GF-D8 (cell line): ENCODE measurements around the gene CLIP3.
"Not testable (repeated sequence)": the region's sequence is repeated elsewhere in the genome, so short reads cannot be mapped to it uniquely, and the experiment has no call there.

Experiments used
- DNase-seq: peaks from one replicate; lab custom pipeline; 2025; lab: John Stamatoyannopoulos, UW

Gene CLIP3

GRCh38 chr19:36006955-36007354, 25.7 kb downstream of the CLIP3 start:
- no peak for DNase-seq

GRCh38 chr19:36003284-36003683, 29.4 kb downstream of the CLIP3 start:
- no peak for DNase-seq

GRCh38 chr19:36001605-36002004, 31.1 kb downstream of the CLIP3 start:
- no peak for DNase-seq

DNA sequence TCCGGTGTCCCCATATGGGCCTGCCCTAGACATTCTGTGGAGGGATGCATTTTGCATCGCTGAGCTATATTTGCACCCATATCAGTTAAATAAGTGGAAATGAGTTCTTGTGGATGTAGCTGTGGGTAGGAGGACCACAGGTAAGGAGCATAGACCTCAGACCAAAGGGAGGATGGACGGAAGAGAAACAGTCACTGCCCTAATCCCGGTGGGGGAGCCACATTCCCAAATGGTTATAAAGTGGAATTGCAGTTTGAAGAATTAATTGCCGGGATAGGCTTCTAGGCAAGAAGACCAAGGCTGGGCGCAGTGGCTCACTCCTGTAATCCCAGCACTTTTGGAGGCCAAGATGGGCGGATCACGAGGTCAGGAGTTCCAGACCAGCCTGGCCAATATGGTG, 35.9 kb downstream of the CLIP3 start:
- DNase-seq, result no peak

- DNase-seq, result peak; percentile 89
Observed at GRCh38 chr19:35995048-35995993, 37.4 kb downstream of the CLIP3 start, which contains the start of gene SDHAF1. Gene SDHAF1 (plus strand): TSS chr19:35995188. CDS start chr19:35995275, 87 bp downstream.

GRCh38 chr19:35993923-35994598, 38.6 kb downstream of the CLIP3 start:
- peak; percentile 5 for DNase-seq

GRCh38 chr19:35992907-35993765, 39.5 kb downstream of the CLIP3 start:
- no peak for DNase-seq

DNA sequence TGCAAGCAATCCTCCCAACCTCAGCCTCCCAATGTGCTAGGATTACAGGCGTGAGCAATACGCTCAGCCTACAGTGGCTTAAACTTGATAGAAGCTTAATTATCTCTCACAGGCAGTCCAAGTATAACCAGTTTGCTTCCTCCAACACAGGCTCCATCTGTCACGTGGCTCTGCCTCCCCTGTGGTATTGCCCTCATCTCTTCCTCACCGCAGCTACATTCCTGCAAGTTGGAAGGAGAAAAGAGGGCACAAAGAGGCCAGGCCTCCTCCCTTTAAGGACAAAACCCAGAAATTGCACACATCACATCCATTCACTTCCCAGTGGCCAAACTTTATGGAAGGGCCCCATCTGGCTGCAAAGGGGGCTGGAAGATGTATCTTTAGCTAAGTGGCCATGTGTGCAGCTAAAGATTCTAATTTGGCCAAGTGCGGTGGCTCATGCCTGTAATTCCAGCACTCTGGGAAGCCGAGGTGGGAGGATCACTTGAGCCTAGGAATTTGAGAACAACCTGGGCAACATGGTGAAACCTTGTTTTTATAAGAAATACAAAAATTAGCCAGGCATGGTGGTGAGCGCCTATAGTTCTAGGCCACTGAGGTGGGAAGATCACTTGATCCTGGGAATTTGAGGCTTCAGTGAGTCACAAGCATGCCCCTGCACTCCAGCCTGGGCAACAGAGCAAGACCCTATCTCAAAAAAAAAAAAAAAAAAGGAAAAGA, 40.8 kb downstream of the CLIP3 start:
- DNase-seq, result no peak

DNA sequence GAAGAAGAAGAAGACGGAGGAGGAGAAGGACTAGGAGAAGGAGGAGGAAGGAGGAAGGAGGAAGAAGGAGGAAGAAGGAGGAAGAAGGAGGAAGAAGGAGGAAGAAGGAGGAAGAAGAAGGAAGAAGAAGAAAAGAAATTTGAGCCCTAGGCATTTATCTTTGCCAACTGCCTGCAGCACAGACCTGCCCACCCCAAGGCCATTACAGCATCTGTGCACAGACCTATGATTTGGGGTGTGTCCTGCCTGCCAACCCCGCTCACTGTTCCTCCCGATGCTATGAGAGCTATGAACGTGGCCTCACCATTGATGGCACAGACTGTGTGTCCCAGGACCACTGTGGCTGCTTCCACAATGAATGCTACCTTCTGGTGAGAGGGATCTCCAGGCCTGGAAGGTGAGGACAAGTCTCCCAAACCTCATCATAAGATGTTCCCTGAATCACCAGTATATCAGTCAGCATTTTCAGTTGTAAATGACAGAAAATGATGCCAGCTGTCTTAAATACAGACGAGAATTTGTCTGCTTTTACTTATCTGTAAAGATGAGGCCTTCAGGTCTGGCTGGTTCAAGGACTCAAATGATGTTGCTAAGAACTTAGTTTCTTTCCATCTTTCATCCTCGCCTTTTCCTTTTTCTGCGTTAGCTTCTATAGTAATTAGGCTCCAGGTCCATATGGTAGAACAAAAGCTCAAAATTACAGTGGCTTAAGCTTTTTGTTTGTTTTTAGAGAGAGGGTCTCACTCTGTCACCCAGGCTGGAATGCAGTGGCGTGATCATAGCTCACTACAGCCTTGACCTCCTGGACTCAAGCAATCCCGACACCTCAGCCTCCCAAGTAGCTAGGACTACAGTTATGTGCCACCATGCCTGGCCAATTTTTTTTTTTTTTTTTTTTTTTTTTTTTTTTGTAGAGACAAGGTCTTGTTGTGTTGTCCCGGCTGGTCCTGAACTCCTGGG, 41.6 kb downstream of the CLIP3 start:
- no peak for DNase-seq

DNA sequence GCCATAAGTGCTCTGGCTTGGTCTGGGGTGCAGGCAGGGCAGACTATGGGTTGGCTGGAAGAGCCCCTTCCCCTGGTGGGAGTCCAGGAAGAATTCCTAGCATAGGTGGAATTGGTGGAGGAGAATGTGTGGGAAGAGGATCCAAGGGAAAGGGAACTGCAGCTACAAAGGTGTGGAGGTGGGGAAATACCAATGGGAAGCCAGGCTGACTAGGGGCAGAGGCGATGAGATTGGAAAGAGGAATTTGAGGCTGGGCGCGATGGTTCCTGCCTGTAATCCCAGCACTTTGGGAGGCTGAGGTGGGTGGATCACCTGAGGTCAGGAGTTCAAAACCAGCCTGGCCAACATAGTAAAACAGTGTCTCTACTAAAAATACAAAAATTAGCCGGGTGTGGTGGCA, 42.5 kb downstream of the CLIP3 start:
- DNase-seq, result no peak

DNA sequence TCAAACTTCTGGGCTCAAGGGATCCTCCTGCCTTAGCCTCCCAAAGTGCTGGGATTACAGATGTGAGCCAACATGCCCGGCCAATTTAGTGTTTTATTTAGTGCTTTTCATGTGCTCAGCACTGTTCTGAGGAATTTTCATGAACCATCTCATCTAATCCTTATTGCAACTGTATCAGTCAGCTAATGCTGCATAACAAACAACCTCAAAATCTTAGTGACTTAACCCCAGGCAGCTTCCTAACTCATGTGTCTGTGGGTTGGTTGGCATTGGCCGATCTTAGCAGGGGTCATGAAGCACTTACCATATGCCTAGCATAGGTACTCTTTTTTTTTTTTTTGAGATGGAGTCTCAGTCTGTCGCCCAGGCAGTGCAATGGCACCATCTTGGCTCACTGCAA, 43.8 kb downstream of the CLIP3 start:
- DNase-seq, result no peak

GRCh38 chr19:35987571-35987896, 45.1 kb downstream of the CLIP3 start:
- no peak for DNase-seq

- DNase-seq, result no peak
Observed at GRCh38 chr19:35986664-35987570, 45.8 kb downstream of the CLIP3 start.

GRCh38 chr19:35986111-35986510, 46.6 kb downstream of the CLIP3 start:
- no peak for DNase-seq

- DNase-seq, result no peak
Observed at GRCh38 chr19:35983177-35983576, 49.5 kb downstream of the CLIP3 start.

GRCh38 chr19:35980997-35981396, 51.7 kb downstream of the CLIP3 start:
- not testable (repeated sequence) for DNase-seq

DNA sequence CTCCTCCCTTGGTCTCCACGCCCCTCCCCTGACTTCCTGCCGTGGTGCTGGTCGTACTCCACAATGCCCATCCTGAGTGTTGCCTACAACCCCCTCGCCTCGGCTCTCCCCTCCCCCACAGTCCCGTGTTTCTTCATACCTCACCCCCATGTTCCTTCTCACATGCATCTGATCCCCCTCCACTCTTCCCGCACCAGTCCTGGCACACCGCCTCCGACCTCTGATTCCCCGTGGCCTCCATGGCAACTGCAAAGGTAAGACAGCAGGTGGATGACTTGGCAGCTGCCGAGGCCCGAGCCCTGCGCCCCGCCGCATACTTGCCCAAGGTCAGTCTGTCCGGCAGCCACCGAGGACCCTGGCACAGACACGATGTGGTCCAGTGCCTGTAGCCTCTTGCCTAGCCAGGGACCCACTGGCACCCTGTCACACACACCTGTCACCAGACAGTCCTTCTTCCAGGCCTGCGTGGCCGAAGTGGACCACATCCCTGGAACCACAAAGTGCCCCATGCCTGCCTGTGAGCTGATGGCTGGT, 53.8 kb downstream of the CLIP3 start:
- DNase-seq, result no peak

DNA sequence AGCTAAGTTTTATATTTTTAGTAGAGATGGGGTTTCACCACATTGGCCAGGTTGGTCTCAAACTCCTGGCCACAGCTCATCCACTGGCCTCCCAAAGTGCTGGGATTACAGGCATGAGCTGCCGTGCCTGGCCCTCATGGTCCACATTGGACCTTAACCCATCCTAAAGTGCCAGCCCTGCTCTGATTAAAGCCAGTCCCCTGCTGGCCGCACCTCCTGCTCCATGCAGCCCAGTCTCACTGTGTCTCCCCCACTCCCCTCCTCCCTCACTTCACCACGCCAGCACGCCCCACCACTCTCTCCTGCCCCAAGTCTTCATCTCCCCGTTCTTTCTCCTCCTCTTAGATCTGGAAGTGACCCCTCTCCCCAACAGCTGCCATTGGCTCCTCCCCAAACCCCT, 54.4 kb downstream of the CLIP3 start:
- DNase-seq, result no peak
